ENCODE data around the gene HSF2BP.
"Not testable (repeated sequence)": the region's sequence is repeated elsewhere in the genome, so short reads cannot be mapped to it uniquely, and the experiment has no call there.

The HSF2BP gene

GRCh38 chr21:43687566-43688399 lies 28.5 kb upstream of the HSF2BP start:
- DNase-seq (ENCODE audit: low spot score), result no peak

DNA sequence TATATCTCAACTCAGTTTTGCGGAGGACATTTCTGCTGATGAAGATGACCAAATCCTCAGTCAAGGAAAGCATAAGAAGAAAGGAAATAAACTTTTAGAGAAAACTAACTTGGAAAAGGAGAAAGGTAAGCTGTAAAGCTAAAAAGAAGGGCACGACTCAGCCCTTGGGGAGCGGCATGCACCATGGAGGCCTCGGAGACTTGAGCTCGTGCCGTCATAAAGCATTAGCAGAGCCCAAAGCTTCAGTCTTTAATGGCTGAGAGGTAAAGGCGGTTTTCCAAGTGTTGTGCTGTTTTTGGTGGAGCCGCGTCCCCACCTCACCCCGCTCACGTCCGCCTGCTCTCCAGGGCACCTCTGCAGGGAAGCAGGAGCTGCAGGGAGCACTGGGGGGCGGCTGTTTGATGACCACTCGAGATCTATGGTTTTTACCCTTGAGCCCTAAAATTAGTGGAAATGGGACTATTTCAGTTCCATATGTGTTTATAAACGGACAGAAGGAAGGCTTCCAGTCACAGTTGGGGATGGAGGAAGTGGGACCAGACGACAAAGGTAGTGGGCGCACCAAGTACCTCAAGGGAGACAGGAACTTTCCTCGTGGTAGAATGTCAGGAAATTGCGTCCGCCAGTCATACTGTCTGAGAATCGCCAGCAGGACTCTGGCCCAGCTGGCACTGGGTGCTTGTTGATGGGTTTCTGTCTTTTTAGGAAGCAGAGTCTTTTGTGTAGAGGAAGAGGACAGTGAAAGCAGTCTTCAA lies 27.7 kb upstream of the HSF2BP start:
- no peak for DNase-seq (ENCODE audit: low spot score)

GRCh38 chr21:43684424-43684823 lies 25.1 kb upstream of the HSF2BP start:
- DNase-seq (ENCODE audit: low spot score), result no peak

GRCh38 chr21:43681650-43682049 lies 22.4 kb upstream of the HSF2BP start:
- no peak for DNase-seq (ENCODE audit: low spot score)

DNA sequence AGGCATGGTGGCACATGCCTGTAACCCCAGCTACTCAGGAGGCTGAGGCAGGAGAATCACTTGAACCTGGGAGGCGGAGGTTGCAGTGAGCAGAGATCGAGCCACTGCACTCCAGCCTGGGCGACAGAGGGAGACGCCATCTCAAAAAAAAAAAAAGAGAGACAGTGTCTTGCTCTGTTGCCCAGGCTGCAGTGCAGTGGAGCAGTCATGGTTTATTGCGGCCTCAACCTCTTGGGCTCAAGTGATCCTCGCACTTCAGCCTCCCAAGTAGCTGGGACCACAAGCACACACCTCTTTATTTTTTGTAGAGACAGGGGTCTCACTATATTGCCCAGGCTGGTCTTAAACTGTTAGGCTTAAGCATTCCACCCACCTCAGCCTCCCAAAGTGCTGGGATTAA lies 21.1 kb upstream of the HSF2BP start:
- DNase-seq (ENCODE audit: low spot score), result not testable (repeated sequence)

GRCh38 chr21:43679951-43680350 lies 20.7 kb upstream of the HSF2BP start:
- no peak for DNase-seq (ENCODE audit: low spot score)

DNA sequence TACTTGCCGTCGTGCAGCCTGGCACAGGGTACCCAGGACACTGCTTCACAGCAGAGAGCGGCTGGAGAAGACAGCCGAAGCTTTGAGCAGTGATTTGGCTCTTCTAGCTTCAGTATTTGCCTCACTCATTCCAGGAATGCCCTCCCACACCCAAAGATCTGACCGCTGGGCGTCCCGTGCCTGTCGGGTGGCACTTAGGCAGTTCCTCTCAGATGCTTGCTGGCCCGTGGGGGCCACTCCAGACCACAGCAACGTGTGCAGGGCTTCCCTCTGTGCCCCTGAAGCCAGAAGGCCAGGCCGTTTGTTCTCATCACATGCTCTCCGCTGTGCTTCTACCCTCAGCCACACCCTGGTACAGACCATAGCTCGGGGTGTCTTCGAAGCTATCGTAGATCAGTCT lies 17.1 kb upstream of the HSF2BP start:
- no peak for DNase-seq (ENCODE audit: low spot score)

- no peak for DNase-seq (ENCODE audit: low spot score)
Observed at GRCh38 chr21:43675871-43676270, 16.6 kb upstream of the HSF2BP start.

DNA sequence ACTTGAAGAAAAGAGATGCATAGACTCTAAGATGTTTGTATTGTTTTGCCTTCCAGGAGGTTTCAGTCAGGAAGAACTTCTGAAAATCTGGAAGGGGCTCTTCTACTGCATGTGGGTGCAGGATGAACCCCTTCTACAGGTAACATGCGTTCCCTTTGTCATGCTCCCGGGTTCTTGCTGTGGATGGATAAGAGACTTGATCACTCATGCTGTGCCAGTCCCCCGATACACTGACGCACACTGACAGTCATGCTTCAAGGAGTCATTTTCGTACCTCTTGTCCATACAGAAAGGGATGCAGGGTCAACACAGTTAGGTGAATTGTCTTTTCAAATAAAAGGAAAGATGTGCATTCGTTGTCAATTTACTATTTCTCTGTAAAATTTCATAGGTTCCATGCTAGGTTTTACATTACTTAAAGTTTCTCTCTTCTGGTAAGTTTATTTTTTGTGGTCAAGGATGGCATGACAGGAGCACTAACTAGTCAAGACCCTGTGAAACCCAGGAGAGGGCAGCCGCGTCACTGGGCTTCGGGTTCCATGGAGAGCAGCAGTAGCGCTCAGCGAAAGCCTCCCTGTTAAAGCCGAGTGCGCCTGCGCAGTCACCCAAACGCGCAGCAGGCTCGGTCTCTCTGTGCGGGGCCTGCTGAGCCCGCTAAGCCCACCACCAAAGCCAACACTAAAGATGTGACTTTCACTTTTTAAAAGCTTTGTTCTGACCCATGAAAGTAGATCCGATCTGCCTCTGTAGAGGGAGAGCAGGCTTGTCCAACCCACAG lies 10.7 kb upstream of the HSF2BP start:
- DNase-seq (ENCODE audit: low spot score), result no peak

- DNase-seq (ENCODE audit: low spot score), result no peak
Observed at GRCh38 chr21:43667191-43667904, 8.1 kb upstream of the HSF2BP start.

GRCh38 chr21:43665879-43666278 lies 6.6 kb upstream of the HSF2BP start:
- no peak for DNase-seq (ENCODE audit: low spot score)

DNA sequence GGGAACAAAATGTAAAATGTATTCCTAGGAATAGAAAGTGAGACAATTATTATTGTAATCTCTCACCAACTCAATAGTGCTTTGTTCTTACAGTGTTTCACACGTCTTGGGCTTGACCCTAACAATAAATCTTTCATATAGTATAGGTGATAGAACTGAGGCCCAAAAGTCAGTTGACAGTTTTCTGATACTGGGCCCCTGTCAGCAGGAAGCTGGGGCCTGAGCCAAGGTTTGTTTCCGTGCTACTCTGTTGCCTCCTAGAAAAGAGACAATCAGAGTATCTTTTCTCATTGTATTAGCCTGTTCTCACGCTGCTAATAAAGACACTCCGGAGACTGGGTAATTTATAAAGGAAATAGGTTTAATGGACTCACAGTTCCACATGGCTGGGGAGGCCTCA lies 5.1 kb upstream of the HSF2BP start:
- no peak for DNase-seq (ENCODE audit: low spot score)

GRCh38 chr21:43663033-43663432 lies 3.7 kb upstream of the HSF2BP start:
- no peak for DNase-seq (ENCODE audit: low spot score)

DNA sequence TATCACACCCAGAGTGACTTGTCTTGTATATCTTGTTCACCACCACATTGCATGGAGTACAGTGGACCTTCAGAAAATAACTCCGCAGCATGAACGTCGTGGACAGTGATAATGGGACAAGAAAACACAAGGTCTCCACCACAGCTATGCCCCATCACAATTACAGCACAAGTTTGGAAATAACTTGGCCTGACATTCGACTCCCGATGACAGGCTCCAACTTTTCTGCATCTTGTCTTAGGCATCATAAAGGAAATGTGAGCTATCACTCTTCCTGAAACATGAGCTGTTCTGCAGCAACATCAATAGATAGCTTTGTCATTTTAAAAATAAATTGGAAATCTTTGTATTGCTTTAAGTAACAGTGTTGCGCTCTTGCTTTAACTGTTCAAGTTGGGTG lies 3.0 kb upstream of the HSF2BP start:
- DNase-seq (ENCODE audit: low spot score), result no peak

DNA sequence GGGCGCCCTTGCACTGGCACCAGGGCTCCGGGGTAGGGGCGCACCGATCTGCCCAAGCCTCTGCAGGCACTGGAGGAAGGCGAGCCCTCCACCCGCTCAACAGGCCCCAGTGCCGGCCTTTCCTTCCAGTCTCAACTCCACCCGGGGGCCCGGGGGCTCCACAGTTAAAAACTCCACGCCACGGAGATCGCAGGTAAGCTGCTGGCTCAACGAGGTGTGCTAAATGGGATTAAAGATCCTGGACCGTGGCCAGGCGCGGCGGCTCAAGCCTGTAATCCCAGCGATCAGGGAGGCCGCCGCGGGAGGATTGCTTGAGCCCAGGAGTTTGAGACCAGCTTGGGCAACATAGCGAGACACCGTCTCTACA lies 536 bp downstream of the HSF2BP start:
- DNase-seq (ENCODE audit: low spot score), result no peak

- DNase-seq (ENCODE audit: low spot score), result no peak
Observed at GRCh38 chr21:43658088-43658741, 1.1 kb downstream of the HSF2BP start.

DNA sequence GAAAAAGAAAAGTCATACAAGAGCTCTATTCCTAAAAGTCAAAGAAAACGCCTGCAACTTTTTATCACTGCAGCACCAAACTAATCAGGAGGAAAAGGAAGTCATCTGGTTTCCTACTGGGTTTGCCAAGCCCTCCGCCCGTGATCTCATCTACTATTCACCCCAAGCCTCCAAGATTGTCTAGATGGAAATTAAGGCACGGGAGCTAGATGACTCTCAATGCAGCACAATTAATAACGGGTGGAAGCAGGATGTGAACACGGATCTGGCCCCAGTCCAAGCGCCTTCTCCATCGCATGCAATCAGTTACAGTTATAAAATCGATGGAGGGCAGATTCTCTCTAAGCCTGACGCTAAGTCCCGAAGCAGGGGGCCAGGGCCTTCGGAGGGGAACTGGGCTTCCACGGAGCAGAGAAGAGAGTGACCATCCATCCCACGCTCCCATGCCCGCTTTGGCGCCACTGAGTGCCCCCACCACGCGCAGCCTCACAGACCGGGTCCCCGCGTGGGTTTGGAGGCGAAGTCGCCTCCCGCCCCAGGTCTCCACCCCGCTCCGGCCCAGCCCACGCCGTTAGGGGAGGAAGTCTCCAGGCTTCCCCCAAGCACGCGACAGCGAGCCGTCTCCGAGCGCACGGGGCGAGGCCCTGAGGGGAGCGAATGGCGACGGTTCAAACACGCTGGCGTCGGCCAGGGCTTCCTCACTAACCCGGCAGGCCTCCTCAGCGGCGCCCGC lies 1.8 kb downstream of the HSF2BP start:
- DNase-seq (ENCODE audit: low spot score), result no peak

DNA sequence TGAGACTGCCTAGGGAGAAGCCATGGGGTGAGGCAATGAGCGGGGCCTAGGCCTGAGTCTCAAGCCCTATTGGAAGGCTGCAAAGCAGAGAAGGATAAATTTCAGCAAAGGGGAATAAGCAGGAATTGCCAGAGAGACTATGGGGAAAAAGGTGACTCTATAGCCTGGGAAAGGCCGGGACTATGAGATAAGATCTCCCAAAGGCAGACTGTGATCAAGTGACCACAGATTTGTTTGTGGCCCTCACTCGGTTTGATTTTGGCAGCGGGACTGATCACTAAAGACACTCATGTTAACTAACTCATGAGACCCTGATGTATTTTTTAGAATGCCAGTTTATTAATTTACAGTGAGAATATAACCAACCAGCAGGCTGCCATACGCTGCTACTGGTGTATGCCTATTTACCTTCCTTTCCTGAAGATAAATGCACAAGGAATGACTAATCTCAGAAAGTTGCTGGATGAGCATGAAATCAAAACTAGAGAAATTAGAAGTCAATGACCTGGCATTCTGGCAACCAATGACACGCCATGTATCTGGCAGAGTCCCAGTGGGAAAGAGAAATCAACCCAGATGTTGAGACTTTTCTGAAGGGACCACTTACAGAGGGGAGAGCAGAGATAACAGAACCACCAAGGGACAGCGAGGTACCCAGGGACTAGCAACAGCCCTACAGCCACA lies 4.3 kb downstream of the HSF2BP start:
- DNase-seq (ENCODE audit: low spot score), result no peak

DNA sequence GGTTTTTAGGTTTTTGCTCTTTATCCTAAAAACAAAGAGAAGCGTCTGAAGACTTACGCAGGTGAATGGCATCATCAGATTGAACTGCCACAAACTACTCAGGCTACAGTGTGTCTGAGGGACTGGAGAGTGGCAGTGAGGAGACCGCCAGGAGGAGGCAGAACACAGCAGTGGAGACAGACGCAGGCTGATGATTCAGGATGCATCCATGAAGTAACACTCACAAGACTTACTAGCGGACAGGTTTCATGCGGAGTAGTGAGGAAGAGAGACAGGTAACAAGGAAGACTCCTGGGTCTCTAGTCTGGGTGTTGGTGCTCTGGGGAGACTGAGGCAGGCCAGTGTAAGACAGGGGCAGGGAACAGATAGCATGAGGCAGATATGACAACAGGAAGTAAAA lies 5.7 kb downstream of the HSF2BP start:
- no peak for DNase-seq (ENCODE audit: low spot score)

GRCh38 chr21:43652616-43653015 lies 6.7 kb downstream of the HSF2BP start:
- no peak for DNase-seq (ENCODE audit: low spot score)

Measured in CD4-positive, alpha-beta T cell treated with Interleukin-2 at 100 ng/mL for 4 hours (primary cell).